ENCODE data around the gene NR0B2. TPM values are rescaled to one million over a fixed set of nuclear protein-coding genes. Genes with fewer than 3 reads are reported as not detected.

The NR0B2 gene
- total and polyA plus RNA-seq, 2 of the 13 experiments (the other 11 are each of a cell fraction or from before 2014, with no cell fraction given): 72.5 to 133 TPM

- TF ChIP-seq MAX (IDR thresholded peaks at IDR 0.05): peak; percentile 34; the same call in 1 of the 2 replicates
- TF ChIP-seq DR1 (CRISPR knock-in tag; IDR thresholded peaks at IDR 0.05): no peak
- TF ChIP-seq JDP2 (CRISPR knock-in tag; IDR thresholded peaks at IDR 0.05; ENCODE audit: borderline replicate concordance): no peak
Observed at GRCh38 chr1:26938659-26939025, 24.9 kb upstream of the NR0B2 start (continued).

GRCh38 chr1:26938004-26938658 lies 24.4 kb upstream of the NR0B2 start:
- Histone ChIP-seq H3K9ac (ENCODE audit: insufficient read depth, low read depth, low read length) (peak overlapping the region; percentile 55), H2AFZ (ENCODE audit: low read length) (no peak overlapping the region), H3K27ac (ENCODE audit: extremely low read length, insufficient read depth, low read length) (peak overlapping the region; percentile 84), H3K4me3 (replicated peaks in 1 of 3; ENCODE audit: insufficient read depth in 1 of 3, low read depth in 2 of 3, low read length in 3 of 3) (peak overlapping the region in 1 of 3 experiments; percentile 19; a peak in 2 of 6 replicates), H3K36me3 (replicated peaks in 1 of 2; ENCODE audit: control insufficient read depth in 1 of 2, insufficient read depth in 2 of 2, low read length in 2 of 2) (peaks cover 23 to 58% of the 10 kb centered on the region in 2 experiments; a peak in 4 of 5 replicates), H4K20me1 (ENCODE audit: insufficient read depth, low read length) (no peaks in the 10 kb centered on the region), H3K79me2 (ENCODE audit: insufficient read depth, low read length) (peaks cover 31% of the 10 kb centered on the region), H3K4me1 (ENCODE audit: insufficient read depth, low read length) (peaks cover 51% of the 10 kb centered on the region), H3K27me3 (ENCODE audit: control insufficient read depth in 1 of 2, insufficient read depth in 2 of 2, low read length in 2 of 2) (no peaks in the 10 kb centered on the region), H3K9me3 (ENCODE audit: low read length) (no peaks in the 10 kb centered on the region), H3K4me2 (ENCODE audit: low read depth, low read length) (peak overlapping the region; percentile 53)
- CTCF ChIA-PET (ENCODE audit: low intra/inter-chr PET ratio, low total read pairs): interaction anchor here (0.8 kb wide), 1 partner anchor 24 kb away, joined by 3 read pairs; the partner anchor contains the start of gene NR0B2
- 43% methylated on average over 3 of the region's 4 CpGs for WGBS (ENCODE audit: low lambda C conversion rate)
- peak; percentile 97 for ATAC-seq
- in situ Hi-C loops (cut with HindIII; ENCODE audit: extremely low pct_ligation_motif_present, low pct_unique_long_range_greater_than_20kb): no loop called here
- peak; percentile 98 for DNase-seq (ENCODE audit: low spot score)
- intact Hi-C loops (cut with micrococcal nuclease; ENCODE audit: unreplicated experiment): loop anchor here (1.0 to 5.0 kb wide), 3 partner anchors 23 to 59 kb away; partner anchors contain the start of gene GPATCH3
- POLR2A ChIA-PET: interaction anchor here (0.7 to 12.9 kb wide), 24 partner anchors 9 to 105 kb away, joined by 3 to 371 read pairs (median 9); partner anchors contain the start of genes GPATCH3, GPN2, KDF1 and NR0B2
- FAIRE-seq: peak; percentile 100
- no TSS peak for BruUV-seq (replicated peaks)
- TF ChIP-seq NKX3-1 (CRISPR knock-in tag; IDR thresholded peaks at IDR 0.05) (peak; percentile 24; the same call in 1 of the 2 replicates), HOXA7 (CRISPR knock-in tag; IDR thresholded peaks at IDR 0.05) (no peak), CENPT (CRISPR knock-in tag; IDR thresholded peaks at IDR 0.05; ENCODE audit: low read depth) (no peak), NR3C1 (CRISPR knock-in tag; IDR thresholded peaks at IDR 0.05) (no peak), HOXA3 (CRISPR knock-in tag; IDR thresholded peaks at IDR 0.05) (peak; percentile 87), ZNF615 (CRISPR knock-in tag; IDR thresholded peaks at IDR 0.05; ENCODE audit: borderline replicate concordance) (no peak), MYPOP (CRISPR knock-in tag; IDR thresholded peaks at IDR 0.05) (peak; percentile 50; the same call in 1 of the 2 replicates), ETV5 (CRISPR knock-in tag; IDR thresholded peaks at IDR 0.05; ENCODE audit: borderline replicate concordance) (peak; percentile 94), ZNF260 (CRISPR knock-in tag; IDR thresholded peaks at IDR 0.05; ENCODE audit: borderline replicate concordance, low read depth) (no peak), ZNF788 (CRISPR knock-in tag; IDR thresholded peaks at IDR 0.05; ENCODE audit: borderline replicate concordance) (peak; percentile 65; the same call in 1 of the 2 replicates), MYNN (CRISPR knock-in tag; IDR thresholded peaks at IDR 0.05; ENCODE audit: low read depth) (no peak), GLI4 (CRISPR knock-in tag; IDR thresholded peaks at IDR 0.05; ENCODE audit: borderline replicate concordance) (no peak), ZNF362 (CRISPR knock-in tag; IDR thresholded peaks at IDR 0.05; ENCODE audit: borderline replicate concordance) (peak; percentile 43; the same call in 1 of the 2 replicates), ZBTB33 (CRISPR knock-in tag; IDR thresholded peaks at IDR 0.05) (no peak), SRSF9 (IDR thresholded peaks at IDR 0.05; ENCODE audit: borderline replicate concordance, insufficient read depth, low read depth, low read length, poor library complexity, severe bottlenecking) (no peak)

Measured in HepG2 (cell line).